HepG2 (cell line): ENCODE data around the gene MADD. TPM values are rescaled to one million over a fixed set of nuclear protein-coding genes. Genes with fewer than 3 reads are reported as not detected.

Source experiments
- ATAC-seq: fragments of 200-7000 bp; cut with Tn5 transposase; 3 replicates; pipeline ENCODE4 v1.9.1; 2020; ENCODE audit warnings: mild to moderate bottlenecking, moderate library complexity
- BruUV-seq: library from RNA; stranded (reverse); fragments of 400-500 nt; replicated peaks from 2 replicates; lab custom pipeline; 2021; lab: Mats Ljungman, UMichigan
- CTCF ChIA-PET: fragments of 300-600 bp; formaldehyde crosslinking; extraction: SDS; loops from one replicate; lab custom pipeline; 2021; ENCODE audit warnings: low total read pairs, inconsistent platforms, low intra/inter-chr PET ratio; lab: Yijun Ruan, JAX
- POLR2A ChIA-PET: fragments of 350-600 bp; sonication (Branson Sonifier 250); formaldehyde crosslinking; loops from one replicate; lab custom pipeline; 2020; ENCODE audit warnings: antibody characterized with exemption, inconsistent platforms; lab: Yijun Ruan, JAX
- DNase-seq: peaks from one replicate; pipeline ENCODE4 v3.0.0-alpha.2; 2015; ENCODE audit warnings: low spot score
- FAIRE-seq: peaks from 3 replicates; lab custom pipeline; 2011; peaks lifted over from hg19 to GRCh38; lab: Jason Lieb, UNC
- H2AFZ ChIP-seq: one replicate; pipeline ENCODE4 v1.6.1; 2011; ENCODE audit warnings: low read length, inconsistent platforms
- H3K27ac ChIP-seq: fragments of 300-600 bp; 3 replicates; pipeline ENCODE4 v1.8.0; 2011; ENCODE audit warnings: mixed run types, mild to moderate bottlenecking, mixed read lengths, low read length, inconsistent platforms; ENCODE audit not compliant: insufficient read depth; ENCODE audit errors: extremely low read length
- H3K27me3 ChIP-seq, 2 experiments: fragments of 200-600 bp in 1 of 2; 2 replicates in 1 of 2; 3 replicates in 1 of 2; pipeline versions ENCODE4 v1.6.0 to v1.8.0; 2011; ENCODE audit warnings: low read length in 2 of 2, mild to moderate bottlenecking in 2 of 2, moderate library complexity in 2 of 2, inconsistent platforms in 1 of 2; ENCODE audit not compliant: insufficient read depth in 2 of 2, control insufficient read depth in 1 of 2
- H3K36me3 ChIP-seq, 2 experiments: fragments of 200-600 bp in 1 of 2; replicated peaks in 1 of 2; 2 replicates in 1 of 2; 3 replicates in 1 of 2; pipeline versions ENCODE4 v1.5.1 to v1.8.0; 2011; ENCODE audit warnings: low read length in 2 of 2, inconsistent platforms in 1 of 2; ENCODE audit not compliant: insufficient read depth in 2 of 2, control insufficient read depth in 1 of 2
- H3K4me1 ChIP-seq: 2 replicates; pipeline ENCODE4 v1.5.1; 2012; ENCODE audit warnings: low read length, inconsistent platforms; ENCODE audit not compliant: insufficient read depth
- H3K4me2 ChIP-seq: 2 replicates; pipeline ENCODE4 v1.6.0; 2011; ENCODE audit warnings: low read depth, low read length, inconsistent platforms
- H3K4me3 ChIP-seq, 3 experiments: fragments of 200-600 bp in 1 of 3; sonication (generic), shearing (Covaris generic) in 1 of 3; replicated peaks in 1 of 3; 2 replicates each; pipeline ENCODE4 v1.5.1; 2011 to 2016; ENCODE audit warnings: low read length in 3 of 3, inconsistent platforms in 2 of 3, low read depth in 2 of 3, mild to moderate bottlenecking in 2 of 3, control low read depth in 1 of 3, mixed read lengths in 1 of 3; ENCODE audit not compliant: insufficient read depth in 1 of 3
- H3K79me2 ChIP-seq: one replicate; pipeline ENCODE4 v1.6.1; 2011; ENCODE audit warnings: low read length, inconsistent platforms; ENCODE audit not compliant: insufficient read depth
- H3K9ac ChIP-seq: 2 replicates; pipeline ENCODE4 v1.6.0; 2011; ENCODE audit warnings: mild to moderate bottlenecking, low read depth, low read length, inconsistent platforms; ENCODE audit not compliant: insufficient read depth
- H3K9me3 ChIP-seq: 2 replicates; pipeline ENCODE4 v1.5.1; 2012; ENCODE audit warnings: mild to moderate bottlenecking, low read length
- H4K20me1 ChIP-seq: 2 replicates; pipeline ENCODE4 v1.6.0; 2011; ENCODE audit warnings: inconsistent platforms, mild to moderate bottlenecking, low read length, moderate library complexity; ENCODE audit not compliant: insufficient read depth
- CENPT ChIP-seq: sonication (generic); formaldehyde crosslinking; IDR thresholded peaks from 2 replicates; pipeline ENCODE4 v1.8.0; 2022; ENCODE audit warnings: low read depth, mild to moderate bottlenecking, moderate library complexity, missing genetic modification reagents
- HDAC2 ChIP-seq: sonication (generic); formaldehyde crosslinking; IDR thresholded peaks from 2 replicates; pipeline ENCODE4 v1.4.0; 2020; ENCODE audit warnings: missing genetic modification reagents
- NR2F2 ChIP-seq: IDR thresholded peaks from 2 replicates; pipeline ENCODE4 v1.6.1; 2012; ENCODE audit warnings: low read depth, inconsistent platforms, borderline replicate concordance
- SIX4 ChIP-seq: sonication (generic); formaldehyde crosslinking; IDR thresholded peaks from 2 replicates; pipeline ENCODE4 v1.4.0; 2020; ENCODE audit warnings: missing genetic modification reagents
- TAF15 ChIP-seq: fragments of 200-400 bp; formaldehyde crosslinking; IDR thresholded peaks from one replicate; pipeline ENCODE4 v1.6.1; 2018; ENCODE audit warnings: mild to moderate bottlenecking, low read depth, low read length; ENCODE audit not compliant: poor library complexity, severe bottlenecking
- TEAD2 ChIP-seq: sonication (generic); formaldehyde crosslinking; IDR thresholded peaks from 2 replicates; pipeline ENCODE4 v1.9.0; 2021; ENCODE audit warnings: missing genetic modification reagents
- ZBTB38 ChIP-seq: sonication (generic); formaldehyde crosslinking; IDR thresholded peaks from 2 replicates; pipeline ENCODE4 v1.5.1; 2020; ENCODE audit warnings: mild to moderate bottlenecking, missing genetic modification reagents
- ZMYM3 ChIP-seq: sonication (generic); formaldehyde crosslinking; IDR thresholded peaks from 2 replicates; pipeline ENCODE4 v1.5.1; 2020; ENCODE audit warnings: mild to moderate bottlenecking, missing genetic modification reagents
- ZNF33B ChIP-seq: sonication (generic); formaldehyde crosslinking; IDR thresholded peaks from 2 replicates; pipeline ENCODE4 v1.5.1; 2020; ENCODE audit warnings: mild to moderate bottlenecking, missing genetic modification reagents
- ZNF619 ChIP-seq: sonication (generic); formaldehyde crosslinking; IDR thresholded peaks from 2 replicates; pipeline ENCODE4 v1.4.0; 2020; ENCODE audit warnings: mild to moderate bottlenecking, missing genetic modification reagents
- ZNF773 ChIP-seq: sonication (generic); formaldehyde crosslinking; IDR thresholded peaks from 2 replicates; pipeline ENCODE4 v1.4.0; 2020; ENCODE audit warnings: missing genetic modification reagents, borderline replicate concordance
- WGBS: methylation state at CpG from one replicate; pipeline ENCODE4 v1.1.6; 2017; ENCODE audit warnings: low lambda C conversion rate; 5-methylcytosine and 5-hydroxymethylcytosine counted together
- in situ Hi-C: cut with HindIII; loops from 2 replicates; pipeline ENCODE4 v1.10.0; 2017; ENCODE audit warnings: low pct_unique_long_range_greater_than_20kb; ENCODE audit not compliant: extremely low pct_ligation_motif_present
- intact Hi-C: fragments of 100-400 bp; cut with micrococcal nuclease; formaldehyde crosslinking; loops from one replicate; pipeline ENCODE4 v1.10.0; 2022; ENCODE audit not compliant: unreplicated experiment
- polyA plus RNA-seq, 8 experiments: library from polyadenylated mRNA; depleted of rRNA in 3 of 8; stranded (reverse) in 7 of 8; unstranded in 1 of 8; fragments of >200 nt; fragmentation: Illumina TruSeq in 4 of 8; extraction: Trizol in 4 of 8; gene quantifications; 2 replicates each; pipeline versions ENCODE4 v1.2.1 to v1.2.3, GENCODE V29; 2011 to 2016; ENCODE audit warnings: low read depth in 4 of 8, missing spikeins in 1 of 8, mixed read lengths in 1 of 8; ENCODE audit not compliant: insufficient read depth in 1 of 8
- total RNA-seq, 5 experiments: library from RNA; depleted of rRNA; stranded (reverse); fragments of >200 nt; fragmentation: Illumina TruSeq; extraction: Trizol; gene quantifications; 2 replicates each; pipeline ENCODE4 v1.2.3, GENCODE V29; 2016; ENCODE audit warnings: low read depth in 1 of 5
- TF ChIP-seq, protein P1 (sequence below): sonication (generic); formaldehyde crosslinking; IDR thresholded peaks from 2 replicates; pipeline ENCODE4 v1.5.0; 2020; ENCODE audit warnings: missing genetic modification reagents
- TF ChIP-seq, protein P2 (sequence below): sonication (generic); formaldehyde crosslinking; IDR thresholded peaks from 2 replicates; pipeline ENCODE4 v1.5.1; 2020; ENCODE audit warnings: missing genetic modification reagents, mild to moderate bottlenecking, borderline replicate concordance

MADD gene
- total and polyA plus RNA-seq, 2 of the 13 experiments (the other 11 are each of a cell fraction or from before 2014, with no cell fraction given): 18.0 to 29.2 TPM

DNA sequence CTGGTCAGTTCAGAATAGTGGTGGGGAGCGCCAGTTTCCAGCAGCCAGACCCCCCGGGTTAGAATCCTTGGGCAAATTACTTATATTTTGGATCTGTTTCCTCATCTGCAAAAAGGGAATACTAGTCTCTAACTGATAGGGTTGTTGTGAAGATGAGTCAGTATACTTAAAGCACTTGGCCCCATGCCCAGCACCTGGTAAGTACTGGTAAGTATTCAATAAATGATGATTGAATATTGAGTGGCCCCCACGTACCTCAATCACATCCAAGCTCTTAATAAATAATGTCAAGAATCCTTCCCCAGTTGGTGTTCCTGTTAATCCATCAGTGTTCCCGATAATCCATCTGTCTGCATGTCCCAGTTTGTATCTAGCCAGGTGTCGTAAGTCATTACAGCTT lies 33.5 kb upstream of the MADD start:
- DNase-seq (no peak), FAIRE-seq (no peak), ATAC-seq (no peak)
- Histone ChIP-seq H4K20me1 (no peaks in the 10 kb centered on the region; the same call in 1 of the 2 replicates), H3K36me3 (peaks cover 14 to 40% of the 10 kb centered on the region in 2 experiments), H3K9ac (no peak overlapping the region), H3K27me3 (no peaks in the 10 kb centered on the region), H3K4me3 (no peak overlapping the region), H3K79me2 (no peaks in the 10 kb centered on the region), H3K9me3 (no peaks in the 10 kb centered on the region), H3K4me2 (no peak overlapping the region), H3K27ac (no peak overlapping the region), H3K4me1 (peaks cover 16% of the 10 kb centered on the region), H2AFZ (no peak overlapping the region)
- TSS peak; percentile 35 for BruUV-seq
- POLR2A ChIA-PET: interaction anchor here (0.9 to 4.7 kb wide), 6 partner anchors 9 to 59 kb away, joined by 3 to 15 read pairs (median 5); partner anchors contain the start of genes ACP2 and NR1H3
- in situ Hi-C loops: no loop called here
- 96% methylated on average over 5 of the region's 5 CpGs for whole genome bisulfite sequencing
- CTCF ChIA-PET: no interaction called here
- intact Hi-C loops: no loop called here
- no peak for TF ChIP-seq NR2F2
- TF ChIP-seq HDAC2 (CRISPR knock-in tag): no peak
- TF ChIP-seq TAF15: no peak
- TF ChIP-seq, protein P1, sequence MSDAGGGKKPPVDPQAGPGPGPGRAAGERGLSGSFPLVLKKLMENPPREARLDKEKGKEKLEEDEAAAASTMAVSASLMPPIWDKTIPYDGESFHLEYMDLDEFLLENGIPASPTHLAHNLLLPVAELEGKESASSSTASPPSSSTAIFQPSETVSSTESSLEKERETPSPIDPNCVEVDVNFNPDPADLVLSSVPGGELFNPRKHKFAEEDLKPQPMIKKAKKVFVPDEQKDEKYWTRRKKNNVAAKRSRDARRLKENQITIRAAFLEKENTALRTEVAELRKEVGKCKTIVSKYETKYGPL: no peak
- TF ChIP-seq CENPT (CRISPR knock-in tag): no peak
- no peak for TF ChIP-seq SIX4 (CRISPR knock-in tag)
- TF ChIP-seq TEAD2 (CRISPR knock-in tag): no peak
- no peak for TF ChIP-seq ZBTB38 (CRISPR knock-in tag)
- TF ChIP-seq, protein P2, sequence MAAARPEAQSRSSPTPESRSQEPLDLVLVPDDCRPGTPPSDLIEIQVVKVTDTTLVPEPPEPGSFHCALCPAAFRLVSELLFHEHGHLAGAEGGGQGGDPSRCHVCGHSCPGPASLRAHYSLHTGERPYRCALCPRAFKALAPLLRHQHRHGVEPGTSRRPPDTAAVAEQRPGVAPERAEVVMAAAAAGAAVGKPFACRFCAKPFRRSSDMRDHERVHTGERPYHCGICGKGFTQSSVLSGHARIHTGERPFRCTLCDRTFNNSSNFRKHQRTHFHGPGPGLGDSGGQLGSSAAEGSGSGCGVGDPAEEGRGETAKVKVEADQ: no peak
- no peak for TF ChIP-seq ZMYM3
- no peak for TF ChIP-seq ZNF619 (CRISPR knock-in tag)
- no peak for TF ChIP-seq ZNF33B (CRISPR knock-in tag)
- TF ChIP-seq ZNF773 (CRISPR knock-in tag): no peak
- TF ChIP-seq, all 625 proteins: peak for 0
